Activated naive CD8-positive, alpha-beta T cell treated with anti-CD3 and anti-CD28 coated beads, Interleukin-2, amount 50 U/mL, for 24 hours (primary cell): ENCODE data around the gene NAALADL2.
"Not testable (repeated sequence)": the region's sequence is repeated elsewhere in the genome, so short reads cannot be mapped to it uniquely, and the experiment has no call there.

Experiments
- ATAC-seq: fragments of 150-1000 bp; cut with Tn5 transposase; one replicate; pipeline ENCODE4 v1.10.0; 2021
- DNase-seq: peaks from one replicate; pipeline ENCODE4 v3.0.0; 2021
- H3K27ac Mint-ChIP-seq: one replicate; pipeline ENCODE4 v1.8.0; 2021; ENCODE audit warnings: mild to moderate bottlenecking, mixed read lengths
- H3K27me3 Mint-ChIP-seq: one replicate; pipeline ENCODE4 v1.8.0; 2021; ENCODE audit warnings: mixed read lengths
- H3K36me3 Mint-ChIP-seq: one replicate; pipeline ENCODE4 v1.8.0; 2021; ENCODE audit warnings: low read depth, mixed read lengths
- H3K4me1 Mint-ChIP-seq: one replicate; pipeline ENCODE4 v1.8.0; 2021; ENCODE audit warnings: mixed read lengths
- H3K4me3 Mint-ChIP-seq: one replicate; pipeline ENCODE4 v1.8.0; 2021; ENCODE audit warnings: mild to moderate bottlenecking, moderate library complexity, mixed read lengths
- H3K9me3 Mint-ChIP-seq: one replicate; pipeline ENCODE4 v1.8.0; 2021; ENCODE audit warnings: mixed read lengths

Gene NAALADL2

DNA sequence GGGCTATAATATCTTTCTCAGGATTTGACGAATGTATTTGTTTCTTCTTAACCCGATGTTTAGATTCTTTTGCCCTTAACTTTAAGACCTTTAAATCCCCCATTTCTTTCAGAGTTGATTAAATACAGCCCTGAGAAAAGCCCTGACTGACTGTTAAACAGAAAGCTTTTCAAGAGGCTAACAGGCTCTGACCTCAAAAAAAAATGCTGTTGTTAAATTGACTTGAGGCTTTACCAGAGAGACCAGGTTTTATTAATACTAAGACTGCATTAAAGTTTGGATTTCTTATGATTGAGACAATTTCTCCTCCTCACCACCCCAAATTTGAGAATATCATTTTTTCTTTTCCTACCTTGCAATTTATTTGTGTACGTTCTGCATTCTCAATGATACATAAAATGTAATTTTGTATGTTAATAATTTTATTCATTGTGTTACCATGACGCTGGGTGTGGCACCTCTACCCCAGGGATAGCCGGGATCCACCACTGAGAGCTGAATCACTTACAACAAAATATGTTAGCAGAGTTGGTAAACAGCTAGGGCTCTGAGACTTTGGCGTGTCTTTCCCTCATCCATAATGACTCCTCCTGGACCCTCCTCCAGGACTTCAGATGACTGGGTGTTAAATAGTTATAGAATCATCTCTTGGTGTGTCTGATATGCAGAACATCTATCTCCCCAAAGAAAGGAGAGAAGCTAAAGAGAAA is 753.5 kb downstream of the NAALADL2 start:
- ATAC-seq (no peak), DNase-seq (no peak)
- Mint-ChIP-seq H3K9me3 (peaks cover 5% of the 10 kb centered on the region), H3K4me3 (no peak overlapping the region), H3K27me3 (no peaks in the 10 kb centered on the region), H3K27ac (no peak overlapping the region), H3K4me1 (no peaks in the 10 kb centered on the region), H3K36me3 (no peaks in the 10 kb centered on the region)

DNA sequence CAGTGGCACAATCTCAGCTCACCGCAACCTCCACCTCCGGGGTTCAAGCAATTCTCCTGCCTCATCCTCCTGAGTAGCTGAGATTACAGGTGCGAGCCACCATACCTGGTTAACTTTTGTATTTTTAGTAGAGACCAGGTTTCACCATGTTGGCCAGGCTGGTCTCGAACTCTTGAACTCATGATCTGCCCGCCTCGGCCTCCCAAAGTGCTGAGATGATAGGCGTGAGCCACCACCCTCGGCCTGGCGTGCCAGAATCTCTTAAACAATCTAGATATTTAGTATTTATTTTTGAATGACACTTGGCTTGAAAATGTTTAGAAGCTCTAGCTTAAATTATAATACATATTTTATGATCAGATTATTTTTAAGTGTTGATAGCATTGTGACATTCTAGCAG is 755.0 kb downstream of the NAALADL2 start:
- H3K36me3 Mint-ChIP-seq, H3K4me1 Mint-ChIP-seq, H3K4me3 Mint-ChIP-seq, DNase-seq, H3K9me3 Mint-ChIP-seq, H3K27ac Mint-ChIP-seq, ATAC-seq, H3K27me3 Mint-ChIP-seq: not testable (repeated sequence)

DNA sequence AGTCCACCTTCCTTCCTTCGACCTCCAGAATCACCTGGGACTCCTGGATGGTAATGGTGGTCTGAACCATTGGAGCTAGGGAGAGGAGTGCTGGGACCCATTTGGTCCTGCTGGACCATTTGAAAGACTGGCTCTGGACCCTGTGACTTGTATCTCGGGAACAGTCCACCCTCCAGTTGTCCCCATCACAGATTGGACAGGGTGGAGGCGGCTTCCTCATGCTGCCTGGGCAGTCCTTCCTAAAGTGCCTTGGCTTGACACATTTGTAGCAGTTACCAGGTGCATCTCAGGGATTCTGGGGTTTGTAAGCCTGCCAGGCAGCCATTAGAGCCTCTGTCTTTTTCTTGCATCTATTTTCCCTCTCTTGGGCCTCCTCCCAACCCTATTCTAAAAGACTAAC is 758.1 kb downstream of the NAALADL2 start:
- ATAC-seq: no peak
- Mint-ChIP-seq H3K27me3 (no peaks in the 10 kb centered on the region), H3K36me3 (peaks cover 1% of the 10 kb centered on the region), H3K4me3 (no peak overlapping the region), H3K9me3 (peaks cover 4% of the 10 kb centered on the region), H3K27ac (no peak overlapping the region), H3K4me1 (no peaks in the 10 kb centered on the region)
- no peak for DNase-seq

DNA sequence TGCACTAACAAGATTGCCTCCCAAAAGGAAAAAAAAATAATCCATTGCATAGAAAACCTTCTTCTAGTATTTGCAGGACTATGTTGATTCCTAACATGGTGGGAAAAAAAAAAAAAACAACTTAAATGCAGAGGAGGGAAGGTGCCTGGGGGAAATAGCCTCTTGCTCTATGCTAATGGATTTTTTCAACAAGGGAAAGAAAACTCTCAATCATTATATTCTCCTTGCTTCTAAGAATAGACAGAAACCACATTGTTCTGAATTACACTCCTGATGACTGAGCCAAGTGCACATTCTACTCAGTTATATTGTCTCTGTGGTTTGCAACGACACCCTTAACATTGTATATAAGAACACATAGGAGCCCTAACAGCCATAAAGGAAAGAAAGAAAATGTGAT is 760.2 kb downstream of the NAALADL2 start:
- no peaks in the 10 kb centered on the region for H3K27me3 Mint-ChIP-seq
- no peak for DNase-seq

DNA sequence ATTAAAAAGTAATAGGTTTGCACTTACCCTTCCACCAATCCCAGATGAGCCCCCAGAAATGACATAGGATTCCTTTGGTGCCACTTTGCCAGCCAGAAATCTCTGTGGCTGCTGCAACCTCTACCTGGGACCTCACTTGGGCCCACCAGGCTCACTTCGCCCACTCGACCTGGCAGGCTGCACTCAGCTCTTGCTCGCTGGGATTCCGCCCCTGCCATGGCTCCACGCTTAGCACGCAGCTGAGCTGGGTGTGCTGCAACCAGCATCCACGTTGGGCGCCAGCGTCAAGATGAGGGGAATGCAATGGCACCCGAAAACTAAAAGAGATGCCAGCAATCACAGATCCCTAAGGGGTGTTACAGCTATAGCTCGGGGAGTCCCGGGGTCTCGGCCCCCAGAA is 761.0 kb downstream of the NAALADL2 start:
- no peak for ATAC-seq
- Mint-ChIP-seq H3K36me3 (peaks cover 1% of the 10 kb centered on the region), H3K27ac (no peak overlapping the region), H3K4me1 (no peaks in the 10 kb centered on the region), H3K9me3 (peaks cover 4% of the 10 kb centered on the region), H3K27me3 (no peaks in the 10 kb centered on the region), H3K4me3 (no peak overlapping the region)
- DNase-seq: no peak

More for the DNA sequence above, 760.2 kb downstream of the NAALADL2 start:
- no peak overlapping the region for H3K4me3 Mint-ChIP-seq
- H3K27ac Mint-ChIP-seq: no peak overlapping the region
- no peaks in the 10 kb centered on the region for H3K4me1 Mint-ChIP-seq
- ATAC-seq: no peak
- peaks cover 4% of the 10 kb centered on the region for H3K9me3 Mint-ChIP-seq
- H3K36me3 Mint-ChIP-seq: peaks cover 1% of the 10 kb centered on the region

DNA sequence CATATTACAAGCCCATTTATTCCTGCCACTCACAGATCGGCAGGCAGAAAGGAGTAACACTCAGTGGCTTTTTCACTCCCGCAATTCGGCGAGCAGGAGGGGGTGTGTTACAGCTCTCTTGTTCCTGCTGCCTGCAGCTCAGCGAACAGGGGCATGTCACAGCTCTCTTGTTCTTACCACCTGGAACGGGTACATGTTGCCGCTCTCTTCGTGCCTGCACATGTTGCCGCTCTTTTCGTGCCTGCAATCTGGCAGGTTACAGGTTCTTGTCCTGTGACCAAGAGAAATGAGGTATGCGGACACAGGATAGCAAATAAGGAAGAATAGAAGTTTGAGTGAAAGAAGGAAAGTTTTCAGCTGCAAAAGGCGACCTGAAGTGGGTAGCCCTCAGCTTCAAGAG is 761.4 kb downstream of the NAALADL2 start:
- DNase-seq (no peak), ATAC-seq (no peak)
- H3K9me3 Mint-ChIP-seq: peaks cover 4% of the 10 kb centered on the region
- no peak overlapping the region for H3K4me3 Mint-ChIP-seq
- no peak overlapping the region for H3K27ac Mint-ChIP-seq
- H3K4me1 Mint-ChIP-seq: no peaks in the 10 kb centered on the region
- H3K36me3 Mint-ChIP-seq: peaks cover 1% of the 10 kb centered on the region
- no peaks in the 10 kb centered on the region for H3K27me3 Mint-ChIP-seq

DNA sequence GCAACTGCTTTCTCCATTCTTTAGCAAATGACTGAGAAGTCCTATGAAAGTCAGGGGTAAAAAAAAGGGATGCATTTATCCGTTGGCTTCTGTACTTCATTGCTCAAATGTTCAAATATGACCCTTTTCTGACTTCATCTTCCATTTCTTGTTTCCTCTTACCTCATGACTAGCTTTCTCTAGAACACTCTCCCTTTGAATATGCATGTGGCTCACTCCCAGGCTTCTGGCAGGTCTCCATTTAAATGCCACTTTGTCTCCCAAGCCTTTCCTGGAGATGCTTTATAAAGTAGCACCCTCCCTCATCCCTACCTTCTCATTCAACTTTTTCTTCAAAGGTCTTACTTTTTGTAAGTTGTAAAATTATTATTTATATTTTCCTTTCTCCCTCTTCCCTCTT is 781.8 kb downstream of the NAALADL2 start:
- H3K9me3 Mint-ChIP-seq: peaks cover 11% of the 10 kb centered on the region
- DNase-seq (no peak), ATAC-seq (no peak)
- H3K4me3 Mint-ChIP-seq: no peak overlapping the region
- no peaks in the 10 kb centered on the region for H3K27me3 Mint-ChIP-seq
- no peak overlapping the region for H3K27ac Mint-ChIP-seq
- no peaks in the 10 kb centered on the region for H3K36me3 Mint-ChIP-seq
- H3K4me1 Mint-ChIP-seq: no peaks in the 10 kb centered on the region

DNA sequence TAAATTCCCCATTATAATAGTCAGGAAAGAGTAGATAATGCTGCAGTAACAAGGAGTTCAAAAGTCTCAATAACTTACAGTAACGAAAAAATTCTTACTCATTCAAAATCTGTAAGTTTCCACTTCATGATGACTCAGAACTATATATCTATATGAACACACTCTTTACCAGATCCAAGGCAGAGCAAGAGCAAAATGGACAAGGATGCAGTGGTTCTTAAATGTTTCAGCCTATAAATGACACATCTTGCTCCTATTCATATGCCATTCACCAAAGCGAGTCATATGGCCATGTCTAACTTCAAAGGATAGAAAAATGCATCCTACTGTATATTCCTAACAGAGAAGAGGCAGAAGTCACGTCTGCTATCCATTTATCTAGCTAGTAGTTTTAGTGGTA is 787.7 kb downstream of the NAALADL2 start:
- H3K27me3 Mint-ChIP-seq: no peaks in the 10 kb centered on the region
- H3K4me1 Mint-ChIP-seq: no peaks in the 10 kb centered on the region
- no peak overlapping the region for H3K27ac Mint-ChIP-seq
- no peaks in the 10 kb centered on the region for H3K36me3 Mint-ChIP-seq
- H3K9me3 Mint-ChIP-seq: peaks cover 7% of the 10 kb centered on the region
- DNase-seq: no peak
- H3K4me3 Mint-ChIP-seq: no peak overlapping the region
- ATAC-seq: no peak

DNA sequence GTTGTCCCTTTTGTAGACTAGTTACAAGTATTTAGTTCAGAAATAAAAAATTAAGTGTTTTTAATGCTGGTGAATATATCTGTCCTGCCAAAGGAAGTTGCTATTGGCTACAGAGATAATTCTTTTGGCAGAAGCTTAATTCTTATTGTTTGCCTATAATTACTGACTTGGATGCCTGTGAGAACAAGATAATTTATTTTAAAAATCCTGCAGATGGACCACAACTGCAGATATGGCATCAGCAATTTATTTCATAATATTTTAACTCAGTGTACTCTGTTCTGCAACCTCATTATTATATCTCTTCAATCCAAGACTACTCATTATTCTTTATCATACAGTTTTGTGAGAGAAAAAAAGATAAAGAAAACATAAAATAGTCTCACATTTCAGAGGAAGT is 789.8 kb downstream of the NAALADL2 start:
- no peaks in the 10 kb centered on the region for H3K27me3 Mint-ChIP-seq
- H3K9me3 Mint-ChIP-seq: peaks cover 1% of the 10 kb centered on the region
- H3K4me1 Mint-ChIP-seq: no peaks in the 10 kb centered on the region
- no peak overlapping the region for H3K4me3 Mint-ChIP-seq
- DNase-seq (no peak), ATAC-seq (no peak)
- H3K36me3 Mint-ChIP-seq: no peaks in the 10 kb centered on the region
- H3K27ac Mint-ChIP-seq: no peak overlapping the region

DNA sequence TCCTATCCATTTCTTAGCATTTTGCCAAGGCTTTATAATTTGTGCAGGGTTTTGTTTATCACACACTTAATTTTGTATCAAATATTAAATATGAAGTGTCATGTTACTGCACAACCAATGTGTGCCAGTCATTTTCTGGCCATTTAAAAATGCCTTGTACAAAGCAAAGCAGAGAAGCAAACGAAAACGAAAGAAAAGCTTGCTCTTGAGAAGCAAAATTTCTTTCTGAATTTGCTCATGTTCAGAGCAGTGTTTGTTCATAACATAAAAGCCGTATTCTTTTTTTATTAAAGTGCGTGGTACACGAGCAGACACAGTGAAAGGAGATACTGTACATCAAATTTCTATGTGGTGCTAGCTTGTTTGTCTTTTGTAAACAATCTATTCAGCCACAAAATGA is 792.6 kb downstream of the NAALADL2 start:
- ATAC-seq (no peak), DNase-seq (no peak)
- no peaks in the 10 kb centered on the region for H3K27me3 Mint-ChIP-seq
- H3K9me3 Mint-ChIP-seq: no peaks in the 10 kb centered on the region
- no peak overlapping the region for H3K27ac Mint-ChIP-seq
- H3K36me3 Mint-ChIP-seq: no peaks in the 10 kb centered on the region
- no peak overlapping the region for H3K4me3 Mint-ChIP-seq
- H3K4me1 Mint-ChIP-seq: no peaks in the 10 kb centered on the region

DNA sequence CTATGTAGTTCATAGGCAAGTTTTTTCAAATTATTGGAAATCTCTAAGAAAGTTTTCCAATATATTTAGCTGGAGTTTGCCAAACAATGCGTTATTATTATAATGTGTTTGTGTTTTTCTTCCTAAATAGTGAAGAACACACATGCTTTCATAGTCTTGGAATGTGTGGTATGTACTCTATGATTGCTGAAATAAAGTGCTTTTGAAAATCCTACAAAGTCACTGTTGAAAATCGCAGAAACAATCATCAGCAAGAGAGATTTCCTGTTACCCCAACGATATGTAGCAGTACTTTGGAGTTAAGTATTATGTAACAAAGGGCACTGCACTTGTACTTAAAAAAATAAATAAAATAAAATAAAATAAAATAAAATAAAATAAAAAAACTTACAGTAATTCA is 796.2 kb downstream of the NAALADL2 start:
- no peaks in the 10 kb centered on the region for H3K4me1 Mint-ChIP-seq
- H3K27me3 Mint-ChIP-seq: no peaks in the 10 kb centered on the region
- H3K36me3 Mint-ChIP-seq: no peaks in the 10 kb centered on the region
- no peak overlapping the region for H3K4me3 Mint-ChIP-seq
- DNase-seq (no peak), ATAC-seq (no peak)
- no peaks in the 10 kb centered on the region for H3K9me3 Mint-ChIP-seq
- no peak overlapping the region for H3K27ac Mint-ChIP-seq

DNA sequence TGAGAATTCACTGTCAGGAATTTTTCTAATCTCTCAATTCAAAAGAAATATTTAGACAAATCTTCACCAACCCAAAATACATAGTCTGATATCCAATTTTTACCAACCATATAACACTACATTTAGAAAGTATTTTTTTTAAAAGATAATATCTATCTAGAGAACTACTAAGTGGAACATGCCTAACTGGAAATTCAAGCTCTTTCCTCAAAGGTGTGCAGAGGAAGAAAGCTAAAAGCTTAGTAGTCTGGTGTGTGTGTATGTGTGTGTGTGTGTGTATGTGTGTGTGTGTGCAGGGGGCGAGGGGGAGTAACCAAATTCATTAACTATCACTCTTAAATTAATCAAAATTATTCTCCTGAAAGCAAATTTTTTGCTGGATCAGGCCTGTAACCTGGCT is 797.3 kb downstream of the NAALADL2 start:
- ATAC-seq (no peak), DNase-seq (no peak)
- Mint-ChIP-seq H3K27ac (no peak overlapping the region), H3K36me3 (no peaks in the 10 kb centered on the region), H3K27me3 (no peaks in the 10 kb centered on the region), H3K4me3 (no peak overlapping the region), H3K4me1 (no peaks in the 10 kb centered on the region), H3K9me3 (peaks cover 5% of the 10 kb centered on the region)

DNA sequence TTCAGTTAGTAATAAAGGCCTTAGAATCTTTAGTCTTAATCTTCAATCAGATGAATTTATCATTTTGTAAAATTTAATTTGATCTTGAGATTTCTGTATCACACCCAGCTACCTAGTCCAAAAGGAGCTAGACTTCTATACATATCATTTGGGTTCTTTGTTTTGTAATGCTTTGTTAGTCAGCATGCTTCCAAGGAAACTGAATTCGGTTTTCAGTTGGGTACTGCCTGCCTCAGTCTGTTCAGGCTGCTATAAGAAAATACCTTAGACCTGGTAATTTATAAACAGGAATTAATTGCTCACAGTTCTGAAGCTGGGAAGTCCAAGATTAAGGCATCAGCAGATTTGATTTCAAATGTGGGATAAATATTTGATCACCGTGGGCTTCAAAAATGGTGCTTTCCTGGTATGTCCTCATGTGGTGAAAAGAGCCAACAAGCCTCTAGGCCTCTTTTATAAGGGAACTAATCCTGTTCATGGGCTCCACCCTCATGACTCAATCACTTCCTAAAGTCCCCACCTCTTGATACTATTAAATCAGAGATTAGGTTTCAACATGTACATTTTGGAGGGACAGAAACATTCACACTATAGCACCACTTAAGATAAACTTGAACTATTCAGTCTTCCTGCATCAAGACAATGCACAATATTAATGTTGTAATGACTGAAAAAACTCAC is 800.7 kb downstream of the NAALADL2 start:
- DNase-seq (no peak), ATAC-seq (no peak)
- Mint-ChIP-seq H3K27ac (no peak overlapping the region), H3K27me3 (no peaks in the 10 kb centered on the region), H3K4me3 (no peak overlapping the region), H3K4me1 (no peaks in the 10 kb centered on the region), H3K36me3 (no peaks in the 10 kb centered on the region), H3K9me3 (peaks cover 10% of the 10 kb centered on the region)

DNA sequence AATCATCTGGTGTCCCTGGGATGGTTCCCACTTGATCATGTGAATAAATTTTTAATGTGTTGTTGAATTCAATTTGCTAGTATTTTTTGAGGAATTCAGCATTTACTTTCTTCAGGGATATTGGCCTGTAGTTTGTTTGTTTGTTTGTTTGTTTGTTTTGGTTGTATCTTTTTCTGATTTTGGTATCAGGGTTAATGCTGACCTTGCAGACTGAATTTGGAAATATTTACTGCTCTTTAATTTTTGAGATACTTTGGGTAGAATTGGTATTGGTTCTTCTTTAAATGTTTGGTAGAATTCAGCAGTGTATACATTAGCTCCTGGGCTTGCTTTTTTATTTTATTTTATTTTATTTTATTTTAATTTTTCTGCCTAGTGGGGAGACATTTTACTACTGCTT is 803.7 kb downstream of the NAALADL2 start:
- DNase-seq (no peak), ATAC-seq (no peak)
- Mint-ChIP-seq H3K27me3 (no peaks in the 10 kb centered on the region), H3K36me3 (no peaks in the 10 kb centered on the region), H3K9me3 (peaks cover 17% of the 10 kb centered on the region), H3K4me1 (no peaks in the 10 kb centered on the region), H3K27ac (no peak overlapping the region), H3K4me3 (no peak overlapping the region)

DNA sequence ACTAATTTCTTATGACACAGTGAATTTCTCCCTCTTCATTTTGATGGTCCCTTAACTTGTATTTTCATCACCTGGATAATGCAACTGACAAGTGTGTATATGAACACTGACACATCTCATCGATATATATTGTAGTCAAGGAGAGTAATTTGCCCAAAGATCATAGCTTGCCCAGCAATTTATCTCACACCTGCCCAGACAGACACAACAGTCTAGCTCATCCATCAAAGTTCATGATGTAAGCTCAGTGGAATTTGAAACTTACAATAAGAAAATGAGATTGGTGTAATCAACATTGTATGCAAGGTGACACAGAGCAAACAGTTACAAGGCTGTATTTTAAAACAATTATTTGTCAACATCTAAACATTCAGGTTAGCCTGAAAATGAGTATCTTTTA is 805.8 kb downstream of the NAALADL2 start:
- Mint-ChIP-seq H3K36me3 (no peaks in the 10 kb centered on the region), H3K27ac (no peak overlapping the region), H3K27me3 (no peaks in the 10 kb centered on the region), H3K9me3 (peaks cover 18% of the 10 kb centered on the region), H3K4me1 (no peaks in the 10 kb centered on the region), H3K4me3 (no peak overlapping the region)
- ATAC-seq (no peak), DNase-seq (no peak)
